ENCODE measurements around the gene H19.

The H19 gene

DNA sequence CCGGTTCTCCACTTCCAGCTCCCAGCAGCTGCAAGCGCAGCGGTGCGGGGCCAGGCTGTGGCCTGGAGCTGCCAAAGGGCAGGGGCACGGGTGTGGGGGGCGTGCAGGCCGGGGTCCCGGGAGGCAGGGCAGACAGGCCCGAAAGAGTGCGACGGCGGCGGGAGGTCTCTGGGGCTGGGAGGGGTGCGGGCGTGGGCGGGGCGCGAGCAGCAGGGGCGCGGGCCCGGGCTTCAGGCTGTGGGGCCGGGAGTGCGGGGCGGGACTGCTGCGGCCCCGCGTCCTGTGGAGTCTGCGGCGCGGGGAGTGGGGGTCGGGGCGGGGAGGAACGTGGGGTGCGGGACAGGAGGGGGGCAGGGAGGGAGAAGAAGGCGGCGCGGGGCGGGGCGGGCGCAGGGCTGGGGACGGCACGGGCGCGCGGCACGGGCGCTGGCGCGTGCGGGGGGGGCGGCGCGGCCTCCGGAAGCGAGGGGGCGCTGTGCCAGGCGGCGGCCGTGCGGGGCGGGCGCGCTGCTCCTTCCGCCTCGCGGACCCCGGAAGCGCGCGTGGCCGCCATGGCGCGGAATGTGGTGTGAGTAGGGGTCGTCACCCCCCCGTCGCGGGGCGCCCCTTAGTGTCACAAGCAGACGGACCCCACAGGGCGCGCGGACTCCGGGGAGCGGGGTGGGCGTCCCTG is 50.7 kb downstream of the H19 start, which contains the start of gene MRPL23:
MRPL23 (plus strand) TSS at position 521 of the 673 bp plus-strand sequence; CDS start at position 552, 31 bp downstream.
- DNase-seq = no peak
